HG03432 (cell line): ENCODE measurements around the gene SPATS2L.
A peak's percentile ranks its signal among the peaks of the same experiment; 100 is the strongest.

Experiments used
- ATAC-seq: cut with Tn5 transposase; IDR thresholded peaks from one replicate; pipeline ENCODE4 v1.9.1; 2021; ENCODE audit warnings: mild to moderate bottlenecking, moderate library complexity; ENCODE audit not compliant: unreplicated experiment

Gene SPATS2L

GRCh38 chr2:200455958-200456421, 149.5 kb downstream of the SPATS2L start:
- ATAC-seq: peak; percentile 65

GRCh38 chr2:200456567-200456966, 150.1 kb downstream of the SPATS2L start:
- ATAC-seq: no peak

- no peak for ATAC-seq
These were observed 152.6 kb downstream of the SPATS2L start for GRCh38 chr2:200459101-200459500.

- no peak for ATAC-seq
These were observed 155.6 kb downstream of the SPATS2L start for GRCh38 chr2:200461846-200462710.

- ATAC-seq: no peak
These were observed 157.0 kb downstream of the SPATS2L start for GRCh38 chr2:200463452-200463851.

GRCh38 chr2:200466425-200467418, 160.2 kb downstream of the SPATS2L start:
- no peak for ATAC-seq

- no peak for ATAC-seq
These were observed 161.6 kb downstream of the SPATS2L start for GRCh38 chr2:200467806-200468681.

GRCh38 chr2:200469708-200470211, 163.3 kb downstream of the SPATS2L start:
- ATAC-seq: no peak

GRCh38 chr2:200470230-200470629, 163.7 kb downstream of the SPATS2L start:
- ATAC-seq: no peak

- ATAC-seq: peak; percentile 90
These were observed 164.9 kb downstream of the SPATS2L start for GRCh38 chr2:200471324-200471848.

- peak; percentile 21 for ATAC-seq
These were observed 165.6 kb downstream of the SPATS2L start for GRCh38 chr2:200471928-200472645.

- peak; percentile 20 for ATAC-seq
These were observed 166.5 kb downstream of the SPATS2L start for GRCh38 chr2:200472853-200473464.

- no peak for ATAC-seq
These were observed 169.3 kb downstream of the SPATS2L start for GRCh38 chr2:200475795-200476194.

GRCh38 chr2:200476836-200477235, 170.3 kb downstream of the SPATS2L start:
- no peak for ATAC-seq

GRCh38 chr2:200477667-200478131, 171.2 kb downstream of the SPATS2L start:
- ATAC-seq: no peak

- no peak for ATAC-seq
These were observed 173.3 kb downstream of the SPATS2L start for GRCh38 chr2:200479692-200480265.

GRCh38 chr2:200482194-200482593, 175.7 kb downstream of the SPATS2L start:
- ATAC-seq: peak; percentile 65

GRCh38 chr2:200483729-200484198, 177.3 kb downstream of the SPATS2L start:
- ATAC-seq: peak; percentile 72
